ENCODE measurements around the gene PCBD1. TPM values are rescaled to one million over a fixed set of nuclear protein-coding genes. Genes with fewer than 3 reads are reported as not detected.

The PCBD1 gene
- total and polyA plus RNA-seq, 12 donors, result 42.7 to 213 (median 137) TPM

- H3K36me3 ChIP-seq (replicated peaks in 1 of 2), result no peaks in the 10 kb centered on the region
- H3K4me1 ChIP-seq (replicated peaks in 1 of 2), result peaks cover 10 to 26% of the 10 kb centered on the region in 2 donors
- no peak for DNase-seq
- H3K4me3 ChIP-seq, result no peak overlapping the region
- intact Hi-C loops (cut with DNase I), result no loop called here
- H3K27me3 ChIP-seq, result no peaks in the 10 kb centered on the region
- WGBS, 4 donors, result 81 to 89% (median 87%) methylated on average over 2 of the region's 2 CpGs
- no peak for TF ChIP-seq POLR2A (IDR thresholded peaks at IDR 0.05)
- TF ChIP-seq CTCF (IDR thresholded peaks at IDR 0.05), result no peak
- H3K9me3 ChIP-seq (replicated peaks in 1 of 3), result no peaks in the 10 kb centered on the region
- no peak overlapping the region for H3K27ac ChIP-seq
Observed at GRCh38 chr10:70843333-70843732, 45.0 kb downstream of the PCBD1 start.

DNA sequence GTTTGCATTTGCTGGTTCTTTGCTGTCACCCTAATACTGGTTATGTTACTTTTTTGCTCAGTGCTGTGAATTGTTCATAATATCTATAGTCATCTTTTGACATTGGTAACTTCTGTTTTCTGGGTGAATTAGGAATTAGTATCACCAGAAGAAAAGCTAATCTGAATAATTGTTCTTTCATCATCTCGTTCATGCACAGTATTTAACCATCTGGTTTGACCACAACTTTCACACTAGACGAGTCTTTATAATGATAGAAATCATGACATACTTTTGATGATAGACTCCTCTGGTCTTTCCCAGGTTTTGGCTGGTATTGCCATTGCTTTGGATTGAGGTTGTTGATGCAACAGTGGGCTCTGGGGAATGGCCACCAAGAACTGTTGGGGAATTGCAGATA lies 47.5 kb downstream of the PCBD1 start:
- Histone ChIP-seq H3K27ac (no peak overlapping the region), H3K27me3 (no peaks in the 10 kb centered on the region), H3K9me3 (replicated peaks in 1 of 3) (no peaks in the 10 kb centered on the region), H3K36me3 (replicated peaks in 1 of 2) (no peaks in the 10 kb centered on the region), H3K4me1 (replicated peaks in 1 of 2) (peaks cover 12 to 15% of the 10 kb centered on the region in 2 donors), H3K4me3 (no peak overlapping the region)
- intact Hi-C loops (cut with DNase I), result no loop called here
- WGBS, 4 donors, result 77 to 87% (median 83%) methylated on average over 2 of the region's 2 CpGs
- no peak for DNase-seq
- no peak for TF ChIP-seq POLR2A (IDR thresholded peaks at IDR 0.05)
- TF ChIP-seq CTCF (IDR thresholded peaks at IDR 0.05), result no peak

DNA sequence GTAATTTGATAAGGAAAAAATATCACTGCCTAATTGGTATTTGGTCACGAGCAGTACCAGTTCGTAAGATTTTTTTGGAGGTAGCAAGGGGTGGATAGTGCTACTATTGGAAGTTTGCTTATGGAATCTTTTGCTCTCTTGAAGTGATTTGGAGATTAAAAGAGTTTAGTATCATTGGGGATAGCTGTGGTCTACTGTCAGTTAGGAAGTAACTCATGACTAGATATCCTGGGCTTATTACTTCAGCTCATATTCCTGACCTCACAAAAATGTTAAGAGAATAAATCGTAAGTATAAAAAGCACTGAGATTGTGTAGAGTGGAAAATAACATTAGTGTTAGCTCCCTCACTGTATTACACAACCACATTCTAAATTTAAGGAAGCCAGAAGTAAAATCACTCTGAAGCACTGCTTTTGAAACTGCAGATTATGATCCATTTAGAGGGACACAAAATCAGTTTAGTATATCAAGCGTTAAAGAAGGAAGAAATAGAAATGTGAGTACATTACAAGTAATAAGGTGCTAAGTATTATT lies 50.0 kb downstream of the PCBD1 start:
- WGBS, 4 donors, result 70 to 88% (median 83%) methylated on average over 4 of the region's 4 CpGs
- Histone ChIP-seq H3K4me1 (replicated peaks in 1 of 2) (peaks cover 11 to 24% of the 10 kb centered on the region in 2 donors), H3K36me3 (replicated peaks in 1 of 2) (no peaks in the 10 kb centered on the region), H3K27ac (peak overlapping the region in 1 of 5 donors; percentile 42), H3K27me3 (no peaks in the 10 kb centered on the region), H3K4me3 (no peak overlapping the region), H3K9me3 (replicated peaks in 1 of 3) (no peaks in the 10 kb centered on the region)
- TF ChIP-seq POLR2A (IDR thresholded peaks at IDR 0.05) (no peak), CTCF (IDR thresholded peaks at IDR 0.05) (no peak)
- DNase-seq, result no peak
- intact Hi-C loops (cut with DNase I), result no loop called here

GRCh38 chr10:70837660-70838059 lies 50.7 kb downstream of the PCBD1 start:
- TF ChIP-seq POLR2A (IDR thresholded peaks at IDR 0.05) (no peak), CTCF (IDR thresholded peaks at IDR 0.05) (no peak)
- no peak overlapping the region for H3K27ac ChIP-seq
- intact Hi-C loops (cut with DNase I), result no loop called here
- H3K36me3 ChIP-seq (replicated peaks in 1 of 2), result no peaks in the 10 kb centered on the region
- no peaks in the 10 kb centered on the region for H3K27me3 ChIP-seq
- WGBS, 4 donors, result 95 to 97% (median 97%) methylated on average over 3 of the region's 3 CpGs
- no peaks in the 10 kb centered on the region for H3K9me3 ChIP-seq (replicated peaks in 1 of 3)
- no peak for DNase-seq
- H3K4me3 ChIP-seq, result no peak overlapping the region
- H3K4me1 ChIP-seq (replicated peaks in 1 of 2), result peaks cover 18 to 31% of the 10 kb centered on the region in 2 donors
